Smooth muscle cell (in vitro differentiated cells): Measurements from ENCODE around the gene RAB36. TPM values are rescaled to one million over a fixed set of nuclear protein-coding genes. Genes with fewer than 3 reads are reported as not detected.

Source experiments
- DNase-seq: peaks from one replicate; lab custom pipeline; 2025; ENCODE audit not compliant: unreplicated experiment; lab: John Stamatoyannopoulos, UW
- H2AFZ ChIP-seq: fragments of 200-600 bp; sonication (generic); 2 replicates; pipeline ENCODE4 v1.6.0; 2016; ENCODE audit warnings: antibody characterized with exemption, low read depth, mild to moderate bottlenecking
- H3F3A ChIP-seq: fragments of 200-600 bp; sonication (generic); 2 replicates; pipeline ENCODE4 v1.6.0; 2017; ENCODE audit warnings: antibody characterized with exemption, low read depth
- H3K27ac ChIP-seq: fragments of 200-600 bp; sonication (generic); 2 replicates; pipeline ENCODE4 v1.5.1; 2016; ENCODE audit warnings: low read depth, mild to moderate bottlenecking
- H3K27me3 ChIP-seq: fragments of 200-600 bp; sonication (generic); 2 replicates; pipeline ENCODE4 v1.6.1; 2016; ENCODE audit warnings: low read depth, mild to moderate bottlenecking
- H3K36me3 ChIP-seq: fragments of 200-600 bp; sonication (generic); 2 replicates; pipeline ENCODE4 v1.5.1; 2016; ENCODE audit warnings: low read depth
- H3K4me1 ChIP-seq: fragments of 200-600 bp; sonication (generic); 2 replicates; pipeline ENCODE4 v1.5.1; 2016; ENCODE audit warnings: low read depth
- H3K4me2 ChIP-seq: fragments of 200-600 bp; sonication (generic); 2 replicates; pipeline ENCODE4 v1.6.0; 2016; ENCODE audit warnings: mild to moderate bottlenecking
- H3K4me3 ChIP-seq: fragments of 200-600 bp; sonication (generic); 2 replicates; pipeline ENCODE4 v1.5.1; 2016; ENCODE audit warnings: mild to moderate bottlenecking
- H3K79me2 ChIP-seq: fragments of 200-600 bp; sonication (generic); 2 replicates; pipeline ENCODE4 v1.6.0; 2016; ENCODE audit warnings: low read depth, mild to moderate bottlenecking
- H3K9ac ChIP-seq: fragments of 200-600 bp; sonication (generic); 2 replicates; pipeline ENCODE4 v1.6.0; 2016; ENCODE audit warnings: low read depth
- H3K9me3 ChIP-seq: fragments of 200-600 bp; sonication (generic); replicated peaks from 2 replicates; pipeline ENCODE4 v1.5.1; 2016; ENCODE audit warnings: low read depth
- H4K20me1 ChIP-seq: fragments of 200-600 bp; sonication (generic); 2 replicates; pipeline ENCODE4 v1.6.0; 2016; ENCODE audit warnings: low read depth
- CTCF ChIP-seq: fragments of 200-600 bp; sonication (generic); IDR thresholded peaks from 2 replicates; pipeline ENCODE4 v1.5.1; 2017; ENCODE audit warnings: borderline replicate concordance, mild to moderate bottlenecking, antibody characterized with exemption; ENCODE audit not compliant: insufficient read depth, poor library complexity, severe bottlenecking
- WGBS: methylation state at CpG from one replicate; pipeline ENCODE4 v1.1.7; 2016; ENCODE audit warnings: low lambda C conversion rate; 5-methylcytosine and 5-hydroxymethylcytosine counted together
- polyA plus RNA-seq: library from polyadenylated mRNA; unstranded; fragments of >200 nt; fragmentation: Nextera tagmentation; extraction: Ambion mirVana; gene quantifications from 2 replicates; pipeline ENCODE4 v1.2.1, GENCODE V29; 2016
- total RNA-seq: library from RNA; depleted of rRNA; stranded (reverse); fragments of >200 nt; gene quantifications from 2 replicates; pipeline ENCODE4 v1.2.3, GENCODE V29; 2014

RAB36 gene
- total and polyA plus RNA-seq, 2 experiments from 2014 or later, result 1.9 to 2.0 TPM

DNA sequence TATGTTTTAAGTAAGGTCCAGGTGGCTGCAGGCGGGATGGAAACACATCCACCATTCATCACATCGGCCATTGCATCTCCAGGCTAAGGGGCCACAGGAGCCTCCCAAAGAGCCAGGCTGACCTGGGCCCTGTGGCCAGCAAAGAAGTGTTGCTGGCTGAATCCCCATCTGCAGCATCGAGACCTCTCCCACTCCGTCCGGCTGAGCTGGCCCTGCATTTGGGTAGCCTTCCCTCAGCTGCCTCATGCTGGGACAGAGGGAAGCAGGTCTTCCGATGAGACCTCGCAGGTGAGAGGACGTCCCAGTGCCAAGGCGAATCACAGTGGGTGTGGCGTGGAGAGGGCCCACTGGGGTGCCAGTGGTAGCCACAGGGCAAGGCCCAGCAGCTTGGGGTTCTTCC is 28.0 kb upstream of the RAB36 start:
- Histone ChIP-seq H3K4me3 (no peak overlapping the region), H3K4me1 (no peaks in the 10 kb centered on the region), H3K79me2 (no peaks in the 10 kb centered on the region), H3K9me3 (no peaks in the 10 kb centered on the region), H3K9ac (no peak overlapping the region), H4K20me1 (no peaks in the 10 kb centered on the region), H3K36me3 (no peaks in the 10 kb centered on the region), H2AFZ (no peak overlapping the region), H3K4me2 (no peak overlapping the region), H3F3A (no peaks in the 10 kb centered on the region), H3K27me3 (no peaks in the 10 kb centered on the region), H3K27ac (no peak overlapping the region)
- DNase-seq, result no peak
- 97% methylated on average over 10 of the region's 10 CpGs for WGBS
- TF ChIP-seq CTCF, result no peak

GRCh38 chr22:23117891-23118646 is 27.2 kb upstream of the RAB36 start:
- Histone ChIP-seq H3K4me3 (no peak overlapping the region), H3K4me2 (no peak overlapping the region), H3K9me3 (no peaks in the 10 kb centered on the region), H3K36me3 (no peaks in the 10 kb centered on the region), H3K4me1 (no peaks in the 10 kb centered on the region), H3K27me3 (no peaks in the 10 kb centered on the region), H3K9ac (no peak overlapping the region), H3F3A (no peaks in the 10 kb centered on the region), H4K20me1 (no peaks in the 10 kb centered on the region), H3K79me2 (no peaks in the 10 kb centered on the region), H2AFZ (no peak overlapping the region), H3K27ac (no peak overlapping the region)
- 84% methylated on average over 15 of the region's 15 CpGs for WGBS
- DNase-seq, result no peak
- no peak for TF ChIP-seq CTCF

DNA sequence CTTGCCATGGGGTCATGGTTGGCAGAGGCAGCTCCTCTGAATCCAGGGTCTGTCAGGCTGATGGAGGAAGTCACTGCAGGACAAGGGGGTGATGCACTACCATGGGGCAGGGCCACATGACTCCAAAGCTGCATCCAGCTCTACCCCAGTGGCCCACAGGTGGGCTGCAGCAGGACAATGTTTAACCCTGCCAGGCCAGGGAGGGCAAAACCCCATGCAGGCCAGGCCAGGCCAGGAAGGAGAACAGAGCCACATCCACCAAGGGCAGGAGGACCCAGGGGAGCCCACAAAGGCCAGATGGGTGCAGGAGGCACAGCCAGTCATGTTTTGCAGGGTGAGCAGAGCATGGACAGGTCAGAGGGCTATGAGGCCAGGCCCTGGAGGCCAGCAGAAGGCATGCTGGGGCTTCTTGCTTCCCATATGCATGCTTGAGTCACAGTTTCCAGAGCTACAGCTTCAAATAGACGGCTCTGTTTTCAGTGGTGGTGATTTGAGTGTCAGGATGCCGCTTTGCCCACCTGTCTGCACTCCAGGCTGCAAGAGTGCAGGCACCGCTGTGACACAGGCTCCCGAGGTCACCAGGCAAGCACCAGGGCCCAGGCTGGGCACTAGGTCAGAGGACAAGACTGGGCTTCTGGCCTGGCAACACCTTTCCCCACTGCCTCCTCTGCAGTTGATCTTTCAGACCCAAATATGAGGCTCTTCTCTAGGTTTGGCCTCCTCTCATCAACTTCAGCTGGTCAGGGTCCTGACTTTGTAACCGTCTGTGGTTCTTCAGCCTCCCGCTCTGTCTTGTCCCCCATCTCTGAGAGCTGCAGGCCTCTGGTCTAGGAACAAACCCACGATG is 26.4 kb upstream of the RAB36 start:
- no peak for TF ChIP-seq CTCF
- H3K79me2 ChIP-seq, result no peaks in the 10 kb centered on the region
- no peak overlapping the region for H3K27ac ChIP-seq
- H3K4me1 ChIP-seq, result no peaks in the 10 kb centered on the region
- H3K4me3 ChIP-seq, result no peak overlapping the region
- H3K9me3 ChIP-seq, result no peaks in the 10 kb centered on the region
- no peaks in the 10 kb centered on the region for H3F3A ChIP-seq
- no peak overlapping the region for H3K9ac ChIP-seq
- 93% methylated on average over 7 of the region's 7 CpGs for WGBS
- H3K36me3 ChIP-seq, result no peaks in the 10 kb centered on the region
- no peak overlapping the region for H3K4me2 ChIP-seq
- H2AFZ ChIP-seq, result no peak overlapping the region
- H3K27me3 ChIP-seq, result no peaks in the 10 kb centered on the region
- no peaks in the 10 kb centered on the region for H4K20me1 ChIP-seq
- DNase-seq, result no peak
